ENCODE data around the gene PDZD2. TPM values are rescaled to one million over a fixed set of nuclear protein-coding genes. Genes with fewer than 3 reads are reported as not detected.

PDZD2 gene
- total and polyA plus RNA-seq, 2 experiments from 2014 or later = 8.3 to 16.9 TPM

DNA sequence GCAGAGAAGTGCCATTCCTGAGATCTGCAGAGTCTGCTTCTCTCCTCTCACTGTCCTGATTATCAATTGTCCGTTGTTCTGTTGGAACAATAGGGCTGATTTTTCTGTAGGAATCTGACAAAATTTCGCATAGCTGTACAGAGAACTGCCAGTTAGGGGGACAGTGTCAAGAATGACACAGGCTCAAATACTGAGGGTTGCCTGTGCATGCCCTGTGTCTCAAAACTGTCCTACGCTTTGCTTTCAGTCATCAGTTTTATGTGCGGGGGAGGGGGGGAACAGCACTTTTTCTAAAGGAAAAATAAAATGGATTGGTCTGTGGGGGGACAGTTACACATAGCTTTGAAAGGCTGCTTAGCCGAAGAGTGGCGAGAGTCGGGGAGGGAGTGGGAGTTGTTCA is 248.6 kb downstream of the PDZD2 start:
- Histone ChIP-seq H3K4me3 (no peak overlapping the region), H3K27me3 (ENCODE audit: insufficient read depth) (no peaks in the 10 kb centered on the region), H3K4me2 (no peak overlapping the region), H3K9me2 (ENCODE audit: insufficient read depth) (no peaks in the 10 kb centered on the region), H2AFZ (no peak overlapping the region), H4K20me1 (replicated peaks; ENCODE audit: insufficient read depth) (no peaks in the 10 kb centered on the region), H3K27ac (ENCODE audit: low read depth) (peak overlapping the region; percentile 26; the same call in 1 of the 2 replicates), H3F3A (replicated peaks; ENCODE audit: low read depth) (no peaks in the 10 kb centered on the region), H3K79me2 (replicated peaks; ENCODE audit: insufficient read depth) (peaks cover 19% of the 10 kb centered on the region), H3K4me1 (ENCODE audit: insufficient read depth) (peaks cover 25% of the 10 kb centered on the region), H3K36me3 (ENCODE audit: insufficient read depth) (no peaks in the 10 kb centered on the region)
- ATAC-seq (no peak), DNase-seq (ENCODE audit: low spot score) (no peak)
- no peak overlapping the region for H3K27ac Mint-ChIP-seq
- H3K4me1 Mint-ChIP-seq = peaks cover 33% of the 10 kb centered on the region
- peaks cover 14% of the 10 kb centered on the region for H3K27me3 Mint-ChIP-seq (ENCODE audit: insufficient read depth, low read depth, poor library complexity)
- H3K9me3 Mint-ChIP-seq = no peaks in the 10 kb centered on the region; the same call in 2 of the 3 replicates
- no peak overlapping the region for H3K4me3 Mint-ChIP-seq
- no peak for TF ChIP-seq EZH2 (IDR thresholded peaks at IDR 0.05; ENCODE audit: low read depth, unreplicated experiment)
- TF ChIP-seq REST (IDR thresholded peaks at IDR 0.05; ENCODE audit: unreplicated experiment) = no peak
- TF ChIP-seq NANOG (IDR thresholded peaks at IDR 0.05; ENCODE audit: borderline replicate concordance) = no peak
- no peak for TF ChIP-seq JUNB (IDR thresholded peaks at IDR 0.05; ENCODE audit: unreplicated experiment)
- no peak for TF ChIP-seq ZNF462 (CRISPR knock-in tag; IDR thresholded peaks at IDR 0.05)
- TF ChIP-seq EZH2phosphoT487 (IDR thresholded peaks at IDR 0.05; ENCODE audit: unreplicated experiment) = no peak
- no peaks in the 10 kb centered on the region for H3K36me3 Mint-ChIP-seq (ENCODE audit: low read depth)

Data from GM23338 (cell line).